Activated CD4-positive, alpha-beta T cell treated with anti-CD3 and anti-CD28 coated beads, Interleukin-2, Interleukin-4, amounts not matched to agents 100 ng/mL and 50 ng/mL, durations not matched to agents 16 hours and 8 hours (primary cell): ENCODE data around the gene BMP8B.
A peak's percentile ranks its signal among the peaks of the same experiment; 100 is the strongest.

Experiments
- DNase-seq: peaks from one replicate; pipeline ENCODE4 v3.0.0-alpha.2; 2020; ENCODE audit warnings: low spot score

Gene BMP8B

DNA sequence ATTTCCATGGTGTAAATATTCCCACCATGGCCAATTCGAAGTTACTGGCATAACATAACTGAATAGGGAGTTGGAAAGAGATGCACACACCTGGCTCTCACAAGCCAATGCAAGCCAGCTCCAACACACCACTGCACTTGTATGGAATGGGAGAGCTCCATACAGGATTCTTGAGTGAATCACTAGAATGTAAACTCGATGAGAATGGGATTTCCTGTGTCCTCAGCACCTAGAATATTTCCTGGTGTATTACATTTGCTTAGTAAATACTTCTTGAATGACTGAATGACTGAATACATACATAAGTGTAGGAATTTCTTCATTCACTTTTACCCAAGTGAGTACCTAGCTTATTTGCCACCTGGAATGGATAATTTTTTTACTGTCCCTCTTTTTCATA, 66.2 kb downstream of the BMP8B start:
- DNase-seq, result no peak

DNA sequence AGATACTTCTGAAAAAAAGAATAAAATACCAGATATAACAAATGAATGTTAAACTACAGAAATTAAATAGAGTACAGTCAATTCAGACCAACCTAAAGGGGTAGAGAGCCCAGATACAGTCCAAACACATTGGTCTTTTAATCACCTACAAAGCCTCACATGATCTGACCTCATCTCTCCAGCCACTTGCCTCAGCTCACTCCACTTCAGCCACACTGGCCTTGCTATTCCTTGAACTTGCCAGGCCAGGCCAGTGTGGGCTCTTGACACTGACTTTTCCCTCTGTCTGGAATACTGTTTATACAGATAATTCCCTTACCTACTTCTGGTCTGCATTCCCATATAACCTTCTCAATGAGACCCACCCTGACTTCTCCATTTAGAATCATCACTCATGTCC, 67.0 kb downstream of the BMP8B start:
- DNase-seq, result no peak

DNA sequence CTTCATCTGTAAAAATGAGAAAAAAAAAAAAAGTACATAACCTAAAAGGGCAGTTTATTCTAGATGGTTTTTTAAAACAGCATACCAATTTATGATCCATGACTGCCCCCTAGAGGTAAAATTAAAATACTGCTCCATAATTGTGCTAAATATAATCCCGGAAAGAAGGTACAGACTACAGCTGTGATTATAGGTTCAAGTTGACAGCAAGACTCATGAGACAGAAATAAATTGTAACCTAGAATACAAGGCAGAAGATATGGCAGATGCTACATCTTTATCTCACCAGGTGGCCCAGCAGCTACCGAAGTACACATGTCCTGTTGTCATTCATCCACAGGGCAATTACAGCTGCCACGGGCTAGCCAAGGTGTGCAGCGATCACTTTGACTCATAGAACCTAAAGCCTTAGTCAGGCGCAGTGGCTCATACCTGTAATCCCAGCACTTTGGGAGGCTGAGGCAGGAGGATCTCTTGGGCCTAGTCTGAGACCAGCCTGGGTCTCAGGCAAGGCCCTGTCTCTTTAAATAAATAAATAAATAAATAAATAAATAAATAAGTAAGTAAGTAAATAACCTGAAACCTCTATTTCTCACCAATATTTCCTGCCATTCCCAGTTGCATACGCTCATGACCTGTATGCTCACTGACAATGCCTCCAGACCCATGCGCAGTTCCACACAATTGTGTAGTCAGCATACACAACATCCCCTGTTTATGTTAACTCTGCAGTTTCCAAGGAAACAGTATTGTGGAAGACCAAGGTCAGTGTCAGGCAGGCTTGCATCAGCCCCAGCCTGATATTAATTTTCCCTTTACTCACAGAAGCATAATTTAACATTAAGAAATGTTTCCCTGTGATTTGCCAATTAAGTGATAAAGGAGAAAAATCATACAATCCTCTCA, 68.3 kb downstream of the BMP8B start:
- peak; percentile 74 for DNase-seq

DNA sequence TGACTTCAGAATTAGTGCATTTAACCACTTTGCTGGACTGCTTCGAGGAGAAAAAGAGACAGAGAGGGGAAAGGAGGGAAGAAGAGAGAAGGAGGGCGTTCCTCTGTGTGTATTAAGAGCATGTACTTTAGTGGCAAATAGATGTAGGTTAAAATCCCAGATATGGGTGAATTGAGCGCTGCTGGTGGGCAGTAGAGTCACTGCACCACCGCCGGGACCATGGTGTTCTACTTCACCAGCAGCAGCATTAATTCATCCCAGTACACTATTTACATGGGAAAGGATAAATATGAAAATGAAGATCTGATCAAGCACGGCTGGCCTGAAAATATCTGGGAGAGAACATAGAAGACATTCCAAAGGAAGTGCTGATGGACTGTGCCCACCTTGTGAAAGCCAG, 70.9 kb downstream of the BMP8B start:
- DNase-seq, result no peak

- no peak for DNase-seq
These were observed 75.1 kb downstream of the BMP8B start for GRCh38 chr1:39713557-39713956.

GRCh38 chr1:39711966-39712340, 76.7 kb downstream of the BMP8B start:
- DNase-seq, result no peak

- no peak for DNase-seq
These were observed 77.3 kb downstream of the BMP8B start for GRCh38 chr1:39711104-39711965.

DNA sequence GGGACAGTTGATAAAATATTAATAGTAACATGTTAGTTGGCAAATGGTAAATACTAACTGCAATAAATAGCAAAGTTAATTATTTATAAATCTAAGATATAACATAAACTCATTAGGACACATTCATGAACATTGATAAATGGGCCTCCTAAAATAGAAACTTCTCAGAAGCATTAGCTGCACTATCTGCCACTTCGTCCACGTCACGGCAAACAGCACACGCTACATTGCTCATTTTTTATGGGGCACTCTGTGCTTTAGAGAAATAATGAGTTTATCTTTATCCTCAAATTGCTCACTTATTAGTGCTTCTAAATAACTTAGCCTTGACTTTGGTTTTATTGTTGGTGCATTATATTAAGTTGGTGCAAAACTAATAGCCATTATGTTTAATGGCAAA, 81.2 kb downstream of the BMP8B start:
- no peak for DNase-seq
